Keratinocyte (primary cell): Measurements from ENCODE around the gene SLC30A7. TPM values are rescaled to one million over a fixed set of nuclear protein-coding genes. Genes with fewer than 3 reads are reported as not detected.

Experiments
- DNase-seq: peaks from one replicate; pipeline ENCODE4 v3.0.0-alpha.2; 2011; ENCODE audit warnings: low read depth, missing footprints, low spot score
- FAIRE-seq: peaks from 2 replicates; lab custom pipeline; 2011; peaks lifted over from hg19 to GRCh38; lab: Jason Lieb, UNC
- H2AFZ ChIP-seq: 2 replicates; pipeline ENCODE4 v1.6.0; 2012; ENCODE audit warnings: low read length, control low read depth, inconsistent platforms; ENCODE audit not compliant: control insufficient read depth
- H3K27ac ChIP-seq: 2 replicates; pipeline ENCODE4 v1.5.1; 2011; ENCODE audit warnings: low read length; ENCODE audit not compliant: control insufficient read depth, insufficient read depth
- H3K27me3 ChIP-seq: 3 replicates; pipeline ENCODE4 v1.6.0; 2011; ENCODE audit warnings: low read length; ENCODE audit not compliant: control insufficient read depth, insufficient read depth; ENCODE audit errors: extremely low read depth
- H3K36me3 ChIP-seq, 2 experiments: 2 replicates in 1 of 2; 3 replicates in 1 of 2; pipeline ENCODE4 v1.5.1; 2011; ENCODE audit warnings: low read length in 2 of 2, mild to moderate bottlenecking in 1 of 2; ENCODE audit not compliant: control insufficient read depth in 2 of 2, insufficient read depth in 2 of 2; ENCODE audit errors: extremely low read depth in 1 of 2
- H3K4me1 ChIP-seq: 3 replicates; pipeline ENCODE4 v1.5.1; 2011; ENCODE audit warnings: low read length; ENCODE audit not compliant: control insufficient read depth, insufficient read depth; ENCODE audit errors: extremely low read depth
- H3K4me2 ChIP-seq: 3 replicates; pipeline ENCODE4 v1.6.0; 2011; ENCODE audit warnings: low read depth, low read length; ENCODE audit not compliant: control insufficient read depth, insufficient read depth; ENCODE audit errors: extremely low read depth
- H3K4me3 ChIP-seq, 3 experiments: fragments of 200-600 bp in 1 of 3; sonication (generic) in 1 of 3; 2 replicates in 2 of 3; 3 replicates in 1 of 3; pipeline ENCODE4 v1.5.1; 2011 to 2016; ENCODE audit warnings: low read length in 3 of 3, mild to moderate bottlenecking in 3 of 3, control low read depth in 2 of 3, inconsistent platforms in 1 of 3, low read depth in 1 of 3, mixed read lengths in 1 of 3, mixed run types in 1 of 3, moderate library complexity in 1 of 3; ENCODE audit not compliant: control insufficient read depth in 2 of 3, insufficient read depth in 2 of 3; ENCODE audit errors: extremely low read depth in 1 of 3
- H3K79me2 ChIP-seq: 2 replicates; pipeline ENCODE4 v1.6.0; 2012; ENCODE audit warnings: low read length; ENCODE audit not compliant: control insufficient read depth, insufficient read depth
- H3K9ac ChIP-seq: 3 replicates; pipeline ENCODE4 v1.6.0; 2011; ENCODE audit warnings: low read length; ENCODE audit not compliant: control insufficient read depth, insufficient read depth; ENCODE audit errors: extremely low read depth
- H3K9me1 ChIP-seq: 3 replicates; pipeline ENCODE4 v1.6.0; 2011; ENCODE audit warnings: low read length; ENCODE audit not compliant: control insufficient read depth, insufficient read depth; ENCODE audit errors: extremely low read depth
- H3K9me3 ChIP-seq: 2 replicates; pipeline ENCODE4 v1.5.1; 2012; ENCODE audit warnings: low read depth, low read length; ENCODE audit not compliant: control insufficient read depth
- H4K20me1 ChIP-seq: 3 replicates; pipeline ENCODE4 v1.6.0; 2011; ENCODE audit warnings: low read length; ENCODE audit not compliant: control insufficient read depth, insufficient read depth; ENCODE audit errors: extremely low read depth
- CTCF ChIP-seq, 3 experiments: IDR thresholded peaks in 1 of 3; conservative IDR thresholded peaks in 1 of 3; optimal IDR thresholded peaks in 1 of 3; 2 replicates in 2 of 3; 3 replicates in 1 of 3; pipeline versions ENCODE3 to v1.5.1; 2011; ENCODE audit warnings: low read length in 3 of 3, mild to moderate bottlenecking in 3 of 3, moderate library complexity in 2 of 3, control low read depth in 1 of 3, inconsistent platforms in 1 of 3; ENCODE audit not compliant: insufficient read depth in 2 of 3; ENCODE audit errors: extremely low read depth in 1 of 3
- EZH2 ChIP-seq: IDR thresholded peaks from one replicate; pipeline ENCODE4 v1.6.1; 2012; ENCODE audit warnings: inconsistent platforms, mild to moderate bottlenecking, low read length, moderate library complexity
- dilution Hi-C: fragments of 300-500 bp; cut with MboI; formaldehyde crosslinking; loops from one replicate; pipeline ENCODE4 v1.7.0; 2020; ENCODE audit warnings: low sequenced_read_pairs; ENCODE audit not compliant: extremely low pct_ligation_motif_present
- polyA plus RNA-seq, 5 experiments: library from polyadenylated mRNA; depleted of rRNA in 3 of 5; stranded (reverse) in 3 of 5; stranded (forward) in 1 of 5; unstranded in 1 of 5; fragments of >200 nt; gene quantifications; 1 replicate in 1 of 5; 2 replicates in 3 of 5; 3 replicates in 1 of 5; pipeline versions ENCODE4 v1.2.1 to v1.2.3, GENCODE V29; 2011 to 2012; ENCODE audit warnings: missing spikeins in 2 of 5, low read depth in 1 of 5, low replicate concordance in 1 of 5

SLC30A7 gene
- polyA plus RNA-seq, 1 donor (not counting 4 experiments of a cell fraction or from before 2014, with no cell fraction given), result 15.1 TPM

GRCh38 chr1:100989306-100990077 lies 93.6 kb downstream of the SLC30A7 start:
- Histone ChIP-seq H3K4me1 (no peaks in the 10 kb centered on the region), H3K36me3 (peaks cover 0 to 11% of the 10 kb centered on the region in 2 experiments), H4K20me1 (no peaks in the 10 kb centered on the region), H3K4me2 (no peak overlapping the region), H2AFZ (no peak overlapping the region), H3K9me3 (no peaks in the 10 kb centered on the region), H3K9me1 (no peaks in the 10 kb centered on the region), H3K27me3 (no peaks in the 10 kb centered on the region), H3K27ac (no peak overlapping the region), H3K79me2 (no peaks in the 10 kb centered on the region), H3K4me3 (no peak overlapping the region), H3K9ac (no peak overlapping the region)
- dilution Hi-C loops, result no loop called here
- no peak for TF ChIP-seq CTCF (optimal IDR thresholded peaks at IDR 0.05 in 1 of 3, IDR thresholded peaks at IDR 0.05 in 1 of 3, conservative IDR thresholded peaks at IDR 0.05 in 1 of 3; ENCODE audit: extremely low read depth in 1 of 3, insufficient read depth in 2 of 3, low read length in 3 of 3)
- TF ChIP-seq EZH2, result no peak
- no peak for FAIRE-seq
- DNase-seq, result no peak

GRCh38 chr1:100995198-100995988 lies 99.5 kb downstream of the SLC30A7 start:
- H3K27ac ChIP-seq, result no peak overlapping the region
- H3K9me3 ChIP-seq, result no peaks in the 10 kb centered on the region
- no peak overlapping the region for H3K4me3 ChIP-seq
- dilution Hi-C loops, result no loop called here
- no peaks in the 10 kb centered on the region for H4K20me1 ChIP-seq
- no peaks in the 10 kb centered on the region for H3K79me2 ChIP-seq
- H3K9me1 ChIP-seq, result no peaks in the 10 kb centered on the region
- H2AFZ ChIP-seq, result no peak overlapping the region
- no peaks in the 10 kb centered on the region for H3K27me3 ChIP-seq
- TF ChIP-seq EZH2 (no peak), CTCF (optimal IDR thresholded peaks at IDR 0.05 in 1 of 3, IDR thresholded peaks at IDR 0.05 in 1 of 3, conservative IDR thresholded peaks at IDR 0.05 in 1 of 3; ENCODE audit: extremely low read depth in 1 of 3, insufficient read depth in 2 of 3, low read length in 3 of 3) (no peak)
- H3K4me1 ChIP-seq, result no peaks in the 10 kb centered on the region
- no peak overlapping the region for H3K4me2 ChIP-seq
- DNase-seq (no peak), FAIRE-seq (no peak)
- peaks cover 2 to 5% of the 10 kb centered on the region in 2 experiments for H3K36me3 ChIP-seq
- no peak overlapping the region for H3K9ac ChIP-seq
